SKM-1 (cell line): ENCODE results near the gene NDUFS6.
"Not testable (repeated sequence)": the region's sequence is repeated elsewhere in the genome, so short reads cannot be mapped to it uniquely, and the experiment has no call there.

Source experiments
- DNase-seq: peaks from one replicate; lab custom pipeline; 2025; ENCODE audit not compliant: unreplicated experiment; lab: John Stamatoyannopoulos, UW

Gene NDUFS6

GRCh38 chr5:1814183-1815020 is 13.2 kb downstream of the NDUFS6 start:
- DNase-seq, result no peak

GRCh38 chr5:1815071-1815786 is 14.0 kb downstream of the NDUFS6 start:
- no peak for DNase-seq

- no peak for DNase-seq
Observed at GRCh38 chr5:1815881-1816292, 14.7 kb downstream of the NDUFS6 start.

GRCh38 chr5:1816495-1817089 is 15.4 kb downstream of the NDUFS6 start:
- not testable (repeated sequence) for DNase-seq

- DNase-seq, result no peak
Observed at GRCh38 chr5:1817261-1818043, 16.2 kb downstream of the NDUFS6 start.

- no peak for DNase-seq
Observed at GRCh38 chr5:1818784-1819183, 17.6 kb downstream of the NDUFS6 start.

GRCh38 chr5:1819458-1819857 is 18.3 kb downstream of the NDUFS6 start:
- no peak for DNase-seq

- no peak for DNase-seq
Observed at GRCh38 chr5:1820381-1820780, 19.2 kb downstream of the NDUFS6 start.

- DNase-seq, result no peak
Observed at GRCh38 chr5:1820926-1821325, 19.7 kb downstream of the NDUFS6 start.

- DNase-seq, result no peak
Observed at GRCh38 chr5:1821862-1822261, 20.7 kb downstream of the NDUFS6 start.

- DNase-seq, result no peak
Observed at GRCh38 chr5:1823381-1824034, 22.3 kb downstream of the NDUFS6 start.

- DNase-seq, result no peak
Observed at GRCh38 chr5:1824109-1824821, 23.1 kb downstream of the NDUFS6 start.

GRCh38 chr5:1824903-1825841 is 24.0 kb downstream of the NDUFS6 start:
- DNase-seq, result no peak

GRCh38 chr5:1826235-1826980 is 25.2 kb downstream of the NDUFS6 start:
- no peak for DNase-seq

GRCh38 chr5:1827025-1827885 is 26.0 kb downstream of the NDUFS6 start:
- DNase-seq, result no peak

GRCh38 chr5:1827886-1828397 is 26.7 kb downstream of the NDUFS6 start:
- no peak for DNase-seq
